GM10847 (cell line): ENCODE data around the gene CACNB4.

Experiments
- POLR2A ChIP-seq: IDR thresholded peaks from 2 replicates; pipeline ENCODE4 v1.6.1; 2011; ENCODE audit not compliant: insufficient read length; ENCODE audit errors: extremely low read depth

CACNB4 gene

DNA sequence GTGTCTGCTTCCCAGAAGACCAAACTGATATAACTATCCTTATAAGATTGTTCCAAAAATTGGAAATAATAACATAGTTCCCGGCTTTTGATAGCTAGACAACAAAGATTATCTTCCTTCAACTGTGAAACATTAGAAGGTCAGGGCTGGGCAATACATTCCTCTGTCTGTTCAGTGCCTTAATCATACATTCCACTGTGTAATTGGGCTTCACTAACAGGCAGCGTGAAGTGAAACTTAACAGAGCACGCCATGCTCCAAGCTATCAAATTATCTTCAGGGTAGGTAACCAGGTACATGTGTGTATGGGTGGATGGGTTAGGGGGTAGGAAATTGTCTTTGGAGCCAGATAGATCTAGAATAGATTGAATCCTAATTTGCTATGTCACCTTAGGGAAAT lies 247.1 kb downstream of the CACNB4 start:
- no peak for TF ChIP-seq POLR2A

DNA sequence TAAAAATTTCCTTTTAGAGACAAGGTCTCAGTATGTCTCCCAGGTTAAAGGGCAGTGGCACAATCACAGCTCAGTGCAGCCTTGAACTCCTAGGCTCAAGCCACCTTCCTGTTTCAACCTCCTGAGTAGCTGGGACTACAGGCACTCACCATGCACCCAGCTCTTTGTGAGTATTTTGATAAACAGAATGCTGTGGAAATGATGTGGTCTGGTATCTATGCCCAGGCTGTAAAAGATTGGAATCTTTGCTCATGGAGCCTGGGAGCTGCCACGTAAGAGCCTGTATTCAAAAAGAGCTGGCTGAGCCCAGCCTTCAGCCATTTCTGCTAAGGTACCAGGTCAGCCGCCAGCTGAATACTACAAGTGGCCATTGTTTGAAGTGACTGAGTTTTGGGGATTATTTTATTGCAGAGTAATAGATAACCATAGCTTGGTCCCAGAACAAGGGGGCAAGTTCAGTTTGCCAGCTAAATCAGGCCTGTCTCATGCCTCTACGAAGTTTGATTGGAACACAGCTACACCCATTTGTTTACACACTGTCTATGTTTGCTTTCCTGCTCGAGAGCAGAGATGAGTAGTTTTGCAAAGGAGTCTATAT lies 249.3 kb downstream of the CACNB4 start:
- no peak for TF ChIP-seq POLR2A

DNA sequence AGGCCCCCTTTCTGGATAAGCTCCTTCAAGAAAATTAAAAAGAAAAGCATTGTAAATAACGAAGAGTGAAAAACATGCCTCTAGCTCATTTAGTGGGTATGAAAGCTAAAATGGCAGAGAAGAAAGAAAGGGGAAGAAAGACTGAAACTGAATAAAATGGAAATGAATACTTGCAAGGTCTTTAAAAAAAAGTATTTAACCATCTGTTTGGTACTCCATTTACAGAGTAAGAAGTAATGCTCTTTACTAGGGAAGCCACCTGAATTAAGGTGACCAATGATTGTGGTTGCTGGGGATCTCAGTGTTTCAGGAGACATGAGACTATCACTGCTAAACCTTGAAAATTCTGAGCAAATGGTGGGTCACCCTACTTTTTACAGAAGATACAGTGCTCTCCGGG lies 253.0 kb downstream of the CACNB4 start:
- TF ChIP-seq POLR2A = no peak

DNA sequence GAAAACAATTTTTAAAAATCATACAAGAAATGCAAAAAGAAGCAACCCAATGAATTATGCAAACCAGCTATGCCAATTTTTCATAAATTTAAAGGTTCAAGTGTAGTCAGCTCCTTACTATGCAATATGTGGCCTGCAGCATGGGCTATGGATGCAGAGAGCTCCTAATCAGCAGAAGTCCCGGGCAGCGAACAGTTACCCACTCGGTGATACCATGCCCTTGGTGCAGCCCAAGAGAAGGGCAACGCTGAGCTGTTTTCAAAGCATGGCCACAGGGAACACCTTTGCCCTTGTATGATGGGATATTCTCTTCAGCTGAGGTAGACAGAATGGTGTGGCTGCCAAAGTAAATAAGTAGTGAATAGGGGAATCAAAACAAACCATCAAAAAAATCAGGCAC lies 253.4 kb downstream of the CACNB4 start:
- no peak for TF ChIP-seq POLR2A

DNA sequence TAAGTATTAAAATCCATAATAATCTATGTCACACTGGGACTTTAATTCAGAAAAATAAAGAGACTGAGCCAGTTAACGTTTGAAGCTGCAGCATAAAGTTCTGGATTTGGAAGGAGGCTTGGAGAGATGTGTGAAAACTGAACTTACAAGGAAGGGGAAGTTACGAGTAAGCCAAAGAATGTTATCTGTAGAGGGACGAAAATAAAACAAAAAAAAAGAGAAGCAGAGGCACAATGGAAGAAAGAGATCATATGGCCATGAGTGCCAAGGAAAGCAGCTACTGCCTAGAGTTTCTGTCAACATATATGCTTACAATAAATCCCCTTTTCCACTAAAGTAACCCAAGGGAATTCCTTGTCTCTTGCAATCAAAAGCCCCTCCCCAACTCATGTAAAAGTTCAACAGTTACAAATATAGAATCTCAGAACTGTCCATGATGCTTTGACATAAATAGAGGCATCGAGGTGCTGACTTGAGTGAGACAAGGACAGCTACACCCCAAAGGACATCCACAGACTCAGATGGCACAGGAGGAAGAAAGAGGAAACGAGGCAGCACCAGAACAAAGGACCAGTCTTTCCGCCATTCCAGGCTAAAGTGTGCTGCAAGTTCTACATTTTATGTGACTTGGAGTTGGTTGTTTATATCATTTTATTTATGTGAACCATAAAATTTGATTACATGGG lies 254.5 kb downstream of the CACNB4 start:
- no peak for TF ChIP-seq POLR2A

DNA sequence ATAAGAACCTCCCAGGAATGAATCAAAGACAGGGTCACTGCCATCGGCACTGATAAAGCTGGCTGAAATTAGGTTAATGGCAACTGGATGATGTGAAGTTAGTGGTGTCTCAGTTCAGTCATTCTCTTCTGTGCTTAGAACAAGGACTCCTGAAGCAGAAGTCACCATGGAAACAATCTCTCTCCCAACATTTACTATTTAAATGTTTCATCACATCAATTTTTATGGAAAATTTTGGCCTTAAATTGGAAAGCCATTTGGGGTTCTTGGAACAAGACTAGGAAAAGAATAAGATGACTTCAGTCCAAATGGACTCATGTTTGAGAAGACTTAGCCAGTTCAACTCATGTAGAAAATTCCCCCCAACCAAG lies 255.2 kb downstream of the CACNB4 start:
- TF ChIP-seq POLR2A = no peak

DNA sequence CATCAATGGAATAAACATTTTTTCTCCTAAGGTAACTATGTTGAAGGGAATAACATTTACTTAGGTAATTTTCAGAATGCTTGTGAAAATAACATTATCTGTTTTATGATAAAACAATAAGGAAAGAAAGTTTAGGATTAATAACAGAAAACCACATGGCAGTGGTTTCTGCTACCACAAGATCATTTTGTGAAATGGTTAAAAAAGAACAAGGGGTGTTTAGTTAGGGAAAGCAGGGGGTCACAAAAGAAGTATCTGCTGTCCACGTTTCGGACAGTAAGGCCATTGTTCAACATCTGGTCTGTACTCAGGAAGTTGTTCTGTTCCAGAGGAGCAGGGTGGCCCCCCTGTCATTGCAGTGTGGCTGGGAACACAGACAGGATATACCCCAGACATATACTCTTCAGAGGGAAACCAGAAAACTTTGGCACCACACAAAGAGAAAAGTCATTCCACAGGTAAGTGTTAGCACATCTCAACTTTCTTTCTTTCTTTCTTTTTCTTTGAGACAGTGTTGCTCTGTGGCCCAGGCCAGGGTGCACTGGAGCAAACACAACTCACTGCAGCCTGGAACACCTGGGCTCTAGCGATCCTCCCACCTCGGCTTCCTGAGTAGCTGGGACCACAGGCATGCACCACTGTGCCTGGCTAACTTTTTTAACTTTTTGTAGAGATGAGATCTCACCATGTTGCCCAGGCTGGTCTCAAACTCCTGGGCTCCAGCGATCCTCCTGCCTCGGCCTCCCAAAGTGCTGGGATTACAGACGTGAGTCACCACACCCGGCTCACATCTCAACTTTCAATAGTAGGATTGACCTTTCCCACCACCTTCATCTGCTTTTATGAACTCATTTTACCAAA lies 255.8 kb downstream of the CACNB4 start:
- no peak for TF ChIP-seq POLR2A

DNA sequence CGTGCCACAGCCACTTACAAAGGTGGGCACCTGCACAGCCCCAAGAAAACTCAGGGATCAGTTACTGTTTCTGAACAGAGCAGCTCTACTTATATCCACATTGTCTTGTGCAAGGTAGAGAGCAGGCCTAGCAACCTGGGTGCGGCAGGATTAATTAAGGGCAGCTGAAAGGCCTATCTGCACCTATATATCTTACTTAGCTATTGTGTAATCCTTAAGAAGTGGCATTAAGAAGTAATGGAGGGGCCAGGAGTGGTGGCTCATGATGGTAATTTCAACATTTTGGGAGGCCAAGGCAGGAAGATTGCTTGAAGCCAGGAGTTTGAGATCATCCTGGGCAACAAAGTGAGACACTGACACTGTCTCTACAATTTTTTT lies 257.8 kb downstream of the CACNB4 start:
- TF ChIP-seq POLR2A = no peak

DNA sequence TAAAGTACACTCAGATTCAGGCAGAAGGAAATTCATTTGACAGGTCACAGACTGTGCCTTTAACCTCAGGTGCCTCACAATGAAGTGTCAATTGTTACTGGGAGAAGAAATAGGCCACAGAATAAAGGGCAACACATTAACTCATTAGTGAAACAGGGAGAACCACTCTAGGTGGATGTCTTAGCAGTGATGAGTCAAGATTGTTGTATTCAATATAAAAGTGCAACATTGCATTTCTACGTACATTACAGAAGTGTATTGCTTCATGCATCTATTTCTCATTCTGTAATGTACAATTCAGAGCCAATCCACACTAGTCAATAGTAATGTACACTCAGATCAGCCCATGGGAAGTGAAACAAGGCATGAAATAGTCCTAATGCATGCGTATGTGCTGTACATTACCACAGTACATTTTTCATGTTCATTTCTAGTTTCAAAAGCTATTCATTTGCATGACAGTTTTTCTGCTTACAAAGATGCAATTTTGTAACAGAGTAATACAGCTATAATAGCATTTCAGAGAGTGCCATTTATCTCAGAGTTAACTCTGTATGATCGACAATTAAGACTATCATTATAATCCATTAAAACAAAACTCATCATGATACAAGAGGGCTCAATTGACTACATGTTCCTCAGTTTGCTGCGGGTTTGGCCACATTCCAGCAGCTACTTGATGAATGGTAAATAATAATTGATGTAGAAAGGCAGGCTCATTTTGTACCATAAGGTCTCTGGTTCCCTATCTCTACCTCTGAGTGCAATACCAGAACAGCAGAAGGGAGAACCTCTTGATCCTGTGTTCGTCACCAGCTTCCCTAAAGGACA lies 258.4 kb downstream of the CACNB4 start:
- no peak for TF ChIP-seq POLR2A

DNA sequence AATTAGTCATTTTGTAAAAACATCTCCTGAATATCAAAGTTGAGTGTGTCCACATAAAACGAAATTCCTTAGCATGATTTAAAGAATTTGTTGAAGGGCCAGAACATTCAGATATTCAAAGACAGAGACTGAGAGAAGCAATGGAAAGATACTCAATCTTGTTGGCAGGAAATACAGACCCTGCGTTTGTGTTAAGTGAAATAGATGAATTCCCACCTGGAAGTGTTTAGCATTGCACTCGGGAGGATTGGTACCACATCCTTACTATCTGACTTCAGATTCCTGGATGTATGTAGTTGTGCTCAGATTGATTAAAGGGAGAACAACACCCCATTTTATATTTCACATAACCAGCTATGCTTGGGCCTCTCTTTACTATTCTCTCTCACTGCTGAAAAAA lies 260.9 kb downstream of the CACNB4 start:
- no peak for TF ChIP-seq POLR2A

DNA sequence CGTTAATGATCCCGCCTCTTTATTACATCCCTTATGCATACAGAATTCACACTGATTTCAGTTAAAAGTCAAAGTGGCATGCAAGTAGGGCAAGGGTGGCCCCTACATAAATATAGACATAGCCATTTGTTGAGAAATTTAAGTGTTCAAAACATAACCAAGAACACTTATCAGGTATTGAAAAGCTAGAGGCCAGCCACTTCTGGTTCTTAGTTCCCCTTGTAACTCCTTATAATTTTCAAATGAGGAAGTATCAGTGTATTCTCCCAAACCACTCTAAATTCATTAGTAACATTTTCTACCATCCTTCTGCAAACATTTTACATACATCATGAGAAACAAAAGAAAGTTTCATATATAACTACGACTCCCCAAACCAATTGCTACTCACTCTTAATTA lies 264.9 kb downstream of the CACNB4 start:
- TF ChIP-seq POLR2A = no peak

DNA sequence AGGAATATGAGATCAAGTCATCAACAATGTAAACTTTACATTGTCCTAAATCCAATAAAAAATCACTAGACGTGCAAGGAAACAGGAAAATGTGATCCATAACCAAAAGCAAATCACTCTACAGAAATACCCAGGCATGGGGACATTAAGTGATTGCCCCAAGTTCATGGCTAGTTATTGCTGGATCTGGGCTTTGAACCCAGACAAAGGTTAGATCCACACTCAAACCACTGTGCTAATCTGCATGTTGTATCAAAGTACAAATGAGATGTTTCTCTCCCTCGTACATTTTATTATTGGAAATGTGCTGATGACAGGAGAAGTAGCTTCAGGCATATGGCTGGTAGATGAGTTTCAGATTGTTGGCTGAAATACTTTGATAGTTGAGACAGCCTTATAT lies 267.9 kb downstream of the CACNB4 start:
- TF ChIP-seq POLR2A = no peak

DNA sequence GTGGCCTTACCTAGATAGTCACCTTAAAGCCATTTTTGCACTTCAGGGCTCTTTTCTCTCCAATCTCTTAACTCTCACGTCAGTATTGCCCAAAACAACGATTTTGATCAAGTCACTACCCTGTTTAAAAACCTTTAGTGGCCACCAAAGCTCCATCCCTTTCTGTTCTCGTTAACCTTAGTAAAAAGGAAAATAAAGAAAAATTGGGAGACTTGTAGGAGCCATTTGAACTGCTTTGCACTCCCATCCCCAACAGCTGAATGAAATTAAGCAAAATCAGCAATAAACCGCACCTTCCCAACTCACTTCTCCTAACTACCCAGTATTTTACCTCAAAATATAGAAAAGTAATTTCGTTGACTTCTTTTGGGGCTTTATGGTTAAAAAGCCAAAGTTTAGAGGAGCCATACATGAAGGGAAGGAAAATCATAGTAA lies 269.9 kb downstream of the CACNB4 start:
- no peak for TF ChIP-seq POLR2A

DNA sequence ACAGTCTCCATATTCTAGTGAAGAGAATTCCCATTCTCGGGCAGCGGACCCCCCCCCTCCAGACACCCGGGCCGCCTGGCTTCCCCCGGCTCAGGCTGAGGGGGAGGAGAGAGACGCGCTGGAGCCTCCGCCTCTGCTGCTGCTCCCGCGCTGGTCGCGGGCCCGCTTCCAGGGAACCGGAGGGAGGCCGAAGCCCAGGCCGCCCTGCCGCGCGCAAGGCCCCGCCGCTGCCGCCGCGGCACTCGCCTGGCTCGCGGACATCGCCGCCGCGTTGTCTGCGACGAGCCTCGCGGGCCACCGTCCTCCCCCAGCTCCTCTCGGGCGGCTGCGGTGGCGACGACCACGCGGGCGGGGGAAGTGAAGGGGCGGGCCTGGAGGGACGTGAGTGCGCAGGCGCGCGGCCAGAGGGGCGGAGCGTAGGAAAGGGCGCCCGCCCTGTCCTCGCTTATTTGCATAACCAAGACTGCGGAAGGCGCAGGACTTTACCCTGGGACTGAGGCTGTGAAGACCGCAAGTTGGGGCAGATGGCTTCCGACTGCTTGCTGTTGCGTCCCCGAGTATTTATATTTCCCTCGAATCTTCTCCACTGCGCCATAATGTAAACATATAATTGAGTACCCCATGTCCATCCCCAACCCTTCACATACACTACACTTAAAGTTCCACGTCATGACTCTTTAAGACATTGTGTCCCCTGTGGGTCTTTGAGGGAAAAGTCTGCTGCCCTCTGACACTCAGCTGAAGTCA lies 270.5 kb downstream of the CACNB4 start, which contains the start of gene ARL5A:
Gene ARL5A, minus strand, starts transcription at position 279 of the 747 bp plus-strand sequence. Its CDS starts 245 bp downstream, at position 34.
- TF ChIP-seq POLR2A = peak; percentile 92
